Measurements from ENCODE around the gene ORAI3. TPM values are rescaled to one million over a fixed set of nuclear protein-coding genes. Genes with fewer than 3 reads are reported as not detected.

ORAI3 gene
- total and polyA plus RNA-seq, 2 of the 13 experiments (the other 11 are each of a cell fraction or from before 2014, with no cell fraction given), result 11.4 to 32.0 TPM

DNA sequence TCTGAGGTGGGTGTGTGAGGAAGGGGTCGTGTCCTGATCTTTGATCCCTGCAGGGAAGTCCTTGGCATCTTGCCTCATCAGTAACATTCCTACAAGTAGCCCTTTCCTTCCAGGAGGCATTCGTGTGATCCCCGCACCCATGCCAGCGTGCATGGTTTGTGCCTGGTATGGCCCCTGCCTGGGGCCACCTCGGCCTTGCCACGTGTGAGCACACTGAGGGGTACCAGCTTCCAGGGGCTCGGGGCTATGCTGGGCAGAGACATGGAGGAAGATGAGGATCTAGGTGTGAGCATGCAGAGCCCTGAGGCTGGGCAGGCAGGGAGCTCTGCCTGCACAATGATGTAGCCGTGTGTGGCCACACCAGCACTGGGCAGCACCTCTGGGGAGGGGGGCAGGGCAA lies 42.2 kb downstream of the ORAI3 start (continued):
- TF ChIP-seq, protein P1, sequence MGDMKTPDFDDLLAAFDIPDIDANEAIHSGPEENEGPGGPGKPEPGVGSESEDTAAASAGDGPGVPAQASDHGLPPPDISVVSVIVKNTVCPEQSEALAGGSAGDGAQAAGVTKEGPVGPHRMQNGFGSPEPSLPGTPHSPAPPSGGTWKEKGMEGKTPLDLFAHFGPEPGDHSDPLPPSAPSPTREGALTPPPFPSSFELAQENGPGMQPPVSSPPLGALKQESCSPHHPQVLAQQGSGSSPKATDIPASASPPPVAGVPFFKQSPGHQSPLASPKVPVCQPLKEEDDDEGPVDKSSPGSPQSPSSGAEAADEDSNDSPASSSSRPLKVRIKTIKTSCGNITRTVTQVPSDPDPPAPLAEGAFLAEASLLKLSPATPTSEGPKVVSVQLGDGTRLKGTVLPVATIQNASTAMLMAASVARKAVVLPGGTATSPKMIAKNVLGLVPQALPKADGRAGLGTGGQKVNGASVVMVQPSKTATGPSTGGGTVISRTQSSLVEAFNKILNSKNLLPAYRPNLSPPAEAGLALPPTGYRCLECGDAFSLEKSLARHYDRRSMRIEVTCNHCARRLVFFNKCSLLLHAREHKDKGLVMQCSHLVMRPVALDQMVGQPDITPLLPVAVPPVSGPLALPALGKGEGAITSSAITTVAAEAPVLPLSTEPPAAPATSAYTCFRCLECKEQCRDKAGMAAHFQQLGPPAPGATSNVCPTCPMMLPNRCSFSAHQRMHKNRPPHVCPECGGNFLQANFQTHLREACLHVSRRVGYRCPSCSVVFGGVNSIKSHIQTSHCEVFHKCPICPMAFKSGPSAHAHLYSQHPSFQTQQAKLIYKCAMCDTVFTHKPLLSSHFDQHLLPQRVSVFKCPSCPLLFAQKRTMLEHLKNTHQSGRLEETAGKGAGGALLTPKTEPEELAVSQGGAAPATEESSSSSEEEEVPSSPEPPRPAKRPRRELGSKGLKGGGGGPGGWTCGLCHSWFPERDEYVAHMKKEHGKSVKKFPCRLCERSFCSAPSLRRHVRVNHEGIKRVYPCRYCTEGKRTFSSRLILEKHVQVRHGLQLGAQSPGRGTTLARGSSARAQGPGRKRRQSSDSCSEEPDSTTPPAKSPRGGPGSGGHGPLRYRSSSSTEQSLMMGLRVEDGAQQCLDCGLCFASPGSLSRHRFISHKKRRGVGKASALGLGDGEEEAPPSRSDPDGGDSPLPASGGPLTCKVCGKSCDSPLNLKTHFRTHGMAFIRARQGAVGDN (CRISPR knock-in tag; IDR thresholded peaks at IDR 0.05), result peak; percentile 46; the same call in 1 of the 2 replicates
- no peak for TF ChIP-seq PHF5A (CRISPR knock-in tag; IDR thresholded peaks at IDR 0.05; ENCODE audit: low read depth, unreplicated experiment)
- TF ChIP-seq HNRNPL (IDR thresholded peaks at IDR 0.05; ENCODE audit: low read depth, low read length), result no peak
- TF ChIP-seq, protein P2, sequence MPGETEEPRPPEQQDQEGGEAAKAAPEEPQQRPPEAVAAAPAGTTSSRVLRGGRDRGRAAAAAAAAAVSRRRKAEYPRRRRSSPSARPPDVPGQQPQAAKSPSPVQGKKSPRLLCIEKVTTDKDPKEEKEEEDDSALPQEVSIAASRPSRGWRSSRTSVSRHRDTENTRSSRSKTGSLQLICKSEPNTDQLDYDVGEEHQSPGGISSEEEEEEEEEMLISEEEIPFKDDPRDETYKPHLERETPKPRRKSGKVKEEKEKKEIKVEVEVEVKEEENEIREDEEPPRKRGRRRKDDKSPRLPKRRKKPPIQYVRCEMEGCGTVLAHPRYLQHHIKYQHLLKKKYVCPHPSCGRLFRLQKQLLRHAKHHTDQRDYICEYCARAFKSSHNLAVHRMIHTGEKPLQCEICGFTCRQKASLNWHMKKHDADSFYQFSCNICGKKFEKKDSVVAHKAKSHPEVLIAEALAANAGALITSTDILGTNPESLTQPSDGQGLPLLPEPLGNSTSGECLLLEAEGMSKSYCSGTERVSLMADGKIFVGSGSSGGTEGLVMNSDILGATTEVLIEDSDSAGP (CRISPR knock-in tag; IDR thresholded peaks at IDR 0.05; ENCODE audit: borderline replicate concordance), result 0 out of 2 replicates have a peak, but pooled peaks have one; percentile 9
- TF ChIP-seq CCDC6 (CRISPR knock-in tag; IDR thresholded peaks at IDR 0.05), result no peak
- no peak for TF ChIP-seq ARID2 (CRISPR knock-in tag; IDR thresholded peaks at IDR 0.05; ENCODE audit: borderline replicate concordance)
- peak; percentile 13; the same call in 1 of the 2 replicates for TF ChIP-seq HNF4A (CRISPR knock-in tag; IDR thresholded peaks at IDR 0.05)
- no peak for TF ChIP-seq NCOR1 (IDR thresholded peaks at IDR 0.05; ENCODE audit: borderline replicate concordance, low read length)
- TF ChIP-seq, protein P3, sequence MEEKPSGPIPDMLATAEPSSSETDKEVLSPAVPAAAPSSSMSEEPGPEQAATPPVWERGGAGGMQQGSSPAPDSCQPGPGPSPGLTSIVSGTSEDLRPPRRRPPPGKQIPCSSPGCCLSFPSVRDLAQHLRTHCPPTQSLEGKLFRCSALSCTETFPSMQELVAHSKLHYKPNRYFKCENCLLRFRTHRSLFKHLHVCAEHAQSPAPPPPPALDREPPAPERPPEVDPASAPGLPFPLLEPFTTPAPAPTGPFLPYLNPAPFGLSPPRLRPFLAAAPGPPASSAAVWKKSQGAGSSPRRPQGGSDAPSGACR (CRISPR knock-in tag; IDR thresholded peaks at IDR 0.05), result no peak
- no peak for TF ChIP-seq SUZ12 (IDR thresholded peaks at IDR 0.05; ENCODE audit: low read depth, low read length)
- 0 out of 2 replicates have a peak, but pooled peaks have one; percentile 28 for TF ChIP-seq ZNF350 (CRISPR knock-in tag; IDR thresholded peaks at IDR 0.05; ENCODE audit: borderline replicate concordance, low read depth)
- no peak for TF ChIP-seq SP2 (CRISPR knock-in tag; IDR thresholded peaks at IDR 0.05)
- no peak for TF ChIP-seq FOXP1 (IDR thresholded peaks at IDR 0.05)
- TF ChIP-seq FOXP1 (CRISPR knock-in tag; IDR thresholded peaks at IDR 0.05), result no peak
- TF ChIP-seq, protein P4, sequence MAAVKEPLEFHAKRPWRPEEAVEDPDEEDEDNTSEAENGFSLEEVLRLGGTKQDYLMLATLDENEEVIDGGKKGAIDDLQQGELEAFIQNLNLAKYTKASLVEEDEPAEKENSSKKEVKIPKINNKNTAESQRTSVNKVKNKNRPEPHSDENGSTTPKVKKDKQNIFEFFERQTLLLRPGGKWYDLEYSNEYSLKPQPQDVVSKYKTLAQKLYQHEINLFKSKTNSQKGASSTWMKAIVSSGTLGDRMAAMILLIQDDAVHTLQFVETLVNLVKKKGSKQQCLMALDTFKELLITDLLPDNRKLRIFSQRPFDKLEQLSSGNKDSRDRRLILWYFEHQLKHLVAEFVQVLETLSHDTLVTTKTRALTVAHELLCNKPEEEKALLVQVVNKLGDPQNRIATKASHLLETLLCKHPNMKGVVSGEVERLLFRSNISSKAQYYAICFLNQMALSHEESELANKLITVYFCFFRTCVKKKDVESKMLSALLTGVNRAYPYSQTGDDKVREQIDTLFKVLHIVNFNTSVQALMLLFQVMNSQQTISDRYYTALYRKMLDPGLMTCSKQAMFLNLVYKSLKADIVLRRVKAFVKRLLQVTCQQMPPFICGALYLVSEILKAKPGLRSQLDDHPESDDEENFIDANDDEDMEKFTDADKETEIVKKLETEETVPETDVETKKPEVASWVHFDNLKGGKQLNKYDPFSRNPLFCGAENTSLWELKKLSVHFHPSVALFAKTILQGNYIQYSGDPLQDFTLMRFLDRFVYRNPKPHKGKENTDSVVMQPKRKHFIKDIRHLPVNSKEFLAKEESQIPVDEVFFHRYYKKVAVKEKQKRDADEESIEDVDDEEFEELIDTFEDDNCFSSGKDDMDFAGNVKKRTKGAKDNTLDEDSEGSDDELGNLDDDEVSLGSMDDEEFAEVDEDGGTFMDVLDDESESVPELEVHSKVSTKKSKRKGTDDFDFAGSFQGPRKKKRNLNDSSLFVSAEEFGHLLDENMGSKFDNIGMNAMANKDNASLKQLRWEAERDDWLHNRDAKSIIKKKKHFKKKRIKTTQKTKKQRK (IDR thresholded peaks at IDR 0.05; ENCODE audit: low read length), result no peak
- 0 out of 2 replicates have a peak, but pooled peaks have one; percentile 12 for TF ChIP-seq ZNF251 (CRISPR knock-in tag; IDR thresholded peaks at IDR 0.05)
